SK-N-MC (cell line): ENCODE data around the gene SHLD1.

Experiments used
- EZH2 ChIP-seq: fragments of 200-600 bp; sonication (generic); IDR thresholded peaks from one replicate; pipeline ENCODE4 v1.6.1; 2017; ENCODE audit warnings: antibody characterized with exemption
- POLR2AphosphoS5 ChIP-seq: IDR thresholded peaks from 2 replicates; pipeline ENCODE4 v1.6.1; 2012; ENCODE audit warnings: mild to moderate bottlenecking, low read depth, low read length, borderline replicate concordance

GRCh38 chr20:5881703-5882102 is 131.5 kb downstream of the SHLD1 start:
- TF ChIP-seq POLR2AphosphoS5 (no peak), EZH2 (no peak)
